A673 (cell line): ENCODE measurements around the gene FYTTD1. TPM values are rescaled to one million over a fixed set of nuclear protein-coding genes. Genes with fewer than 3 reads are reported as not detected.
"Not testable (repeated sequence)": the region's sequence is repeated elsewhere in the genome, so short reads cannot be mapped to it uniquely, and the experiment has no call there.

ENCODE experiments used
- BruUV-seq: library from RNA; stranded (reverse); fragments of 400-500 nt; replicated peaks from 2 replicates; lab custom pipeline; 2021; lab: Mats Ljungman, UMichigan
- CTCF ChIA-PET: fragments of 300-600 bp; sonication (Branson Sonifier 250); formaldehyde crosslinking; loops from one replicate; lab custom pipeline; 2022; ENCODE audit warnings: antibody characterized with exemption; lab: Charles Lee
- POLR2A ChIA-PET: fragments of 300-600 bp; sonication (Branson Sonifier 250); formaldehyde crosslinking; loops from one replicate; lab custom pipeline; 2022; ENCODE audit warnings: antibody characterized with exemption; ENCODE audit not compliant: low non-redundant PET; lab: Charles Lee
- DNase-seq: peaks from one replicate; pipeline ENCODE4 v3.0.0-alpha.2; 2015; ENCODE audit warnings: low spot score
- H3K27ac ChIP-seq: fragments of 200-600 bp; sonication (generic); 2 replicates; pipeline ENCODE4 v1.5.1; 2016; ENCODE audit warnings: mixed run types, low read depth, mild to moderate bottlenecking, mixed read lengths, antibody characterized with exemption, low read length; ENCODE audit not compliant: poor library complexity, severe bottlenecking
- H3K27me3 ChIP-seq: fragments of 200-600 bp; sonication (generic); replicated peaks from 2 replicates; pipeline ENCODE4 v1.6.1; 2017; ENCODE audit warnings: mixed run types, low read depth, mild to moderate bottlenecking, mixed read lengths, antibody characterized with exemption, low read length; ENCODE audit not compliant: insufficient read depth, poor library complexity
- H3K36me3 ChIP-seq: fragments of 200-600 bp; sonication (generic); 2 replicates; pipeline ENCODE4 v1.6.1; 2016; ENCODE audit warnings: mixed run types, mild to moderate bottlenecking, mixed read lengths, antibody characterized with exemption, low read length; ENCODE audit not compliant: insufficient read depth, poor library complexity, severe bottlenecking
- H3K4me1 ChIP-seq: fragments of 200-600 bp; sonication (generic); 2 replicates; pipeline ENCODE4 v1.6.1; 2017; ENCODE audit warnings: mixed run types, mild to moderate bottlenecking, mixed read lengths, antibody characterized with exemption, low read length; ENCODE audit not compliant: insufficient read depth, poor library complexity, severe bottlenecking
- H3K4me3 ChIP-seq: fragments of 200-600 bp; sonication (generic); 2 replicates; pipeline ENCODE4 v1.5.1; 2016; ENCODE audit warnings: low read depth, mixed run types, mild to moderate bottlenecking, mixed read lengths, low read length; ENCODE audit not compliant: poor library complexity, severe bottlenecking
- H3K9me3 ChIP-seq: fragments of 200-600 bp; sonication (generic); 2 replicates; pipeline ENCODE4 v1.6.1; 2016; ENCODE audit warnings: mixed run types, low read depth, mild to moderate bottlenecking, mixed read lengths, antibody characterized with exemption, low read length; ENCODE audit not compliant: poor library complexity, severe bottlenecking
- EZH2 ChIP-seq: fragments of 200-600 bp; sonication (generic); IDR thresholded peaks from 2 replicates; pipeline ENCODE4 v1.6.1; 2017; ENCODE audit warnings: borderline replicate concordance, low read depth, mild to moderate bottlenecking, mixed read lengths, antibody characterized with exemption, low read length; ENCODE audit not compliant: poor library complexity, severe bottlenecking
- intact Hi-C: fragments of 100-400 bp; cut with micrococcal nuclease; formaldehyde crosslinking; loops from one replicate; pipeline ENCODE4 v1.10.0; 2022; ENCODE audit not compliant: unreplicated experiment
- total RNA-seq: library from RNA; stranded (reverse); gene quantifications from 2 replicates; pipeline ENCODE4 v1.2.3, GENCODE V29; 2021
- TF ChIP-seq, protein P1 (sequence below): fragments of 300-800, 200-600 bp; sonication (generic); conservative IDR thresholded peaks from 2 replicates; pipeline ENCODE4 v1.5.1; 2017; ENCODE audit warnings: low read depth, mild to moderate bottlenecking, antibody characterized with exemption, low read length, moderate library complexity, mixed read lengths

The FYTTD1 gene
- total RNA-seq, 1 experiment from 2014 or later: 89.7 TPM

DNA sequence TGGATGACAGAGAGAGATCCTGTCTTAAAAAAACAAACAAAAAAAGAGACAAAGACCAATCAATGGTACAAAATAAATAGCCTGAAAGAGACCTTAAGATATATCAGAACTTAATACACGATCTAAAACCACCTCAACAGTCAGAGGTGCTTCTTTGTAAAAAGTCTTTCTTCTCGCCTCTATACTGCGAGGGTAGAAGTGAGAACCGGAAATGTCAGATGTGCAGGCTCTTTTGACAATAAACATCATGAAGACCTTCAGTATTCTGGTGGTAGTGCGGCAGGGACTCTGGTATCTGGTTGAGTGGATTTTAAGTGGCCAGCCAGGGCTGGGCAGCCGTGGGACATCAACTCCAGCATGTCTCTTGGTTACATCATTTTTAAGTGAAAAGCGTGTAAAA, 43.0 kb upstream of the FYTTD1 start:
- Histone ChIP-seq H3K9me3 (no peaks in the 10 kb centered on the region), H3K27me3 (no peaks in the 10 kb centered on the region), H3K4me1 (peaks cover under 1% of the 10 kb centered on the region), H3K36me3 (no peaks in the 10 kb centered on the region), H3K4me3 (no peak overlapping the region), H3K27ac (no peak overlapping the region)
- TF ChIP-seq, protein P1, sequence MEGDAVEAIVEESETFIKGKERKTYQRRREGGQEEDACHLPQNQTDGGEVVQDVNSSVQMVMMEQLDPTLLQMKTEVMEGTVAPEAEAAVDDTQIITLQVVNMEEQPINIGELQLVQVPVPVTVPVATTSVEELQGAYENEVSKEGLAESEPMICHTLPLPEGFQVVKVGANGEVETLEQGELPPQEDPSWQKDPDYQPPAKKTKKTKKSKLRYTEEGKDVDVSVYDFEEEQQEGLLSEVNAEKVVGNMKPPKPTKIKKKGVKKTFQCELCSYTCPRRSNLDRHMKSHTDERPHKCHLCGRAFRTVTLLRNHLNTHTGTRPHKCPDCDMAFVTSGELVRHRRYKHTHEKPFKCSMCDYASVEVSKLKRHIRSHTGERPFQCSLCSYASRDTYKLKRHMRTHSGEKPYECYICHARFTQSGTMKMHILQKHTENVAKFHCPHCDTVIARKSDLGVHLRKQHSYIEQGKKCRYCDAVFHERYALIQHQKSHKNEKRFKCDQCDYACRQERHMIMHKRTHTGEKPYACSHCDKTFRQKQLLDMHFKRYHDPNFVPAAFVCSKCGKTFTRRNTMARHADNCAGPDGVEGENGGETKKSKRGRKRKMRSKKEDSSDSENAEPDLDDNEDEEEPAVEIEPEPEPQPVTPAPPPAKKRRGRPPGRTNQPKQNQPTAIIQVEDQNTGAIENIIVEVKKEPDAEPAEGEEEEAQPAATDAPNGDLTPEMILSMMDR: no peak
- TF ChIP-seq EZH2: no peak
- BruUV-seq: no TSS peak
- no peak for DNase-seq
- intact Hi-C loops: no loop called here
- POLR2A ChIA-PET: no interaction called here
- CTCF ChIA-PET: no interaction called here

DNA sequence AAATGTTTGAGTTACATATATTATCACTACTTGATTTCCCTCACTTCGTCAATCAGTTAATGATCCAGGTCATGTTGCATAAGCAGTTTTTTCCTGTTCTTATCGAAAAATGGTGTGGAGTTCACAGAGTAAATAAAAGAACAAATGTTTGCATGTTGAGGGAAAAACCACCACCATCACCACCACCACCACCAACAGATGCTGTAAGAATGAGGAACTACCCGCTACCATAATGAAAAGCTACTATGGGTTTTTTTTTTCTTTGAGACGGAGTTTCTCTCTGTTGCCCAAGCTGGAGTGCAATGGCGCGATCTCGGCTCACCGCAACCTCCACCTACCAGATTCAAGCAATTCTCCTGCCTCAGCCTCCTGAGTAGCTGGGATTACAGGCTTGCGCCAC, 40.5 kb upstream of the FYTTD1 start:
- Histone ChIP-seq H3K27ac (no peak overlapping the region), H3K9me3 (no peaks in the 10 kb centered on the region), H3K4me3 (no peak overlapping the region), H3K4me1 (peaks cover 12% of the 10 kb centered on the region), H3K27me3 (no peaks in the 10 kb centered on the region), H3K36me3 (no peaks in the 10 kb centered on the region)
- BruUV-seq: no TSS peak
- no peak for TF ChIP-seq EZH2
- TF ChIP-seq, protein P1: no peak
- intact Hi-C loops: no loop called here
- DNase-seq: no peak
- POLR2A ChIA-PET: no interaction called here
- CTCF ChIA-PET: no interaction called here

DNA sequence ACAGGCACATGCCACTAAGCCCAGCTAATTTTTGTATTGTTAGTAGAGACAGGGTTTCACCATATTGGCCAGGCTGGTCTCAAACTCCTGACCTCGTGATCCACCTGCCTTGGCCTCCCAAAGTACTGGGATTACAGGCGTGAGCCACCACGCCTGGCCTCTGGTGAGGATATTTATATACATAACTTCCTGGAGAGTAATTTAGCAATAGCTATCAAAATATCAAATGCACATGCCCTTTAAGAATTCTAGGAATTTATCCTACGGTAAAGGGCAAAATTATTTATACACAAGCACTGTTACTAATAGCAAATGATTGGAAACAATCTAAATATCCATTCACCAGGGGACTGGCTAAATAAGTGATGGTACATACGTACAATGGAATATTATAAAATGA, 38.7 kb upstream of the FYTTD1 start:
- Histone ChIP-seq H3K27ac (peak overlapping the region; percentile 16), H3K4me1 (peaks cover 12% of the 10 kb centered on the region)
- POLR2A ChIA-PET, CTCF ChIA-PET, intact Hi-C loops, H3K4me3 ChIP-seq, H3K9me3 ChIP-seq, H3K27me3 ChIP-seq, H3K36me3 ChIP-seq, BruUV-seq, DNase-seq: not testable (repeated sequence)

DNA sequence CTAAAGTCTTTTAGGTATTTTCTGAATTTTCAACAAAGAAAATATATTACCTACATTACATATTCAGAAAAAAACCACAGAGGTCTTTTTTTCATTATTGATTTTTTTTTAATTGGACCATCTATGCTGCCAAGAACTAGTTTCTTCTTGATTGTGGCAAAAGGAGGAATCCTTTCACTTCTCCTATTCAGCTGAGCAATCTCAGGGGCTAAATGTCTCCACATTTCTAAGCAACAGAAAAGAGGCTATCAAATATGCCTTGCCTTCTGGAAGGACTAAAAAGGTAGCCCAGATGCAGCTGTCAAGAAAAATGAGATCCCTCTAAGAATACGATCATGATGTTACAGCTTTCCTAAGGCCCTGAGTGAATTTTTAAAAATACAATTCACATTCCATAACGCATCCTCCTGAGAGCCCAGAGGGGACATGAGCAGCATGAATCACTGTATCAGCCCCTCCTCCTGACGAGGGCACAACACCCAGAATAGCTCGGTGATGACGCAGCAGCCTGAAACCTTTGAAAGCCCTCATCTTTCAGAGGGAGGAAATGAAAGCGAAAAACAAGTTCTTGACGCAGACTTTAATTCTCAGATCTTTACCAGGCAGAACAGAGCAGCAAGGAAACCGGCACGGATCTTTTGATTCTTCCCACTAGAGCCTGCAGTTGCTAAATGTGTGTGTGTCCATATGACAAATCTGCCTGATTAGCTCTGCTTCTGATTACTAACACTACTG, 37.5 kb upstream of the FYTTD1 start:
- TSS peak; percentile 91 for BruUV-seq
- intact Hi-C loops: no loop called here

More for the DNA sequence above, 37.5 kb upstream of the FYTTD1 start:
- no peaks in the 10 kb centered on the region for H3K27me3 ChIP-seq
- peak overlapping the region; percentile 33 for H3K4me3 ChIP-seq
- DNase-seq: peak; percentile 94
- TF ChIP-seq, protein P1: no peak
- TF ChIP-seq EZH2: no peak
- no peaks in the 10 kb centered on the region for H3K9me3 ChIP-seq
- H3K36me3 ChIP-seq: no peaks in the 10 kb centered on the region
- ChIA-PET POLR2A (no interaction called here), CTCF (interaction anchor here (0.7 kb wide), 1 partner anchor 450 kb away, joined by 3 read pairs; no protein-coding TSS in a partner anchor)
- peaks cover 12% of the 10 kb centered on the region for H3K4me1 ChIP-seq
- H3K27ac ChIP-seq: peak overlapping the region; percentile 82
